Endothelial cell (in vitro differentiated cells): Measurements from ENCODE around the gene PRDX6. TPM values are rescaled to one million over a fixed set of nuclear protein-coding genes. Genes with fewer than 3 reads are reported as not detected.

Source experiments
- DNase-seq: peaks from one replicate; pipeline ENCODE4 v3.0.0; 2021; ENCODE audit warnings: low spot score
- H3K27ac Mint-ChIP-seq: one replicate; pipeline ENCODE4 v1.8.0; 2021; ENCODE audit warnings: mixed read lengths, inconsistent platforms; ENCODE audit not compliant: unreplicated experiment
- H3K27me3 Mint-ChIP-seq: one replicate; pipeline ENCODE4 v1.8.0; 2021; ENCODE audit warnings: mild to moderate bottlenecking, moderate library complexity, mixed read lengths, inconsistent platforms; ENCODE audit not compliant: unreplicated experiment
- H3K36me3 Mint-ChIP-seq: one replicate; pipeline ENCODE4 v1.8.0; 2021; ENCODE audit warnings: mild to moderate bottlenecking, low read depth, mixed read lengths, inconsistent platforms; ENCODE audit not compliant: unreplicated experiment
- H3K4me1 Mint-ChIP-seq: one replicate; pipeline ENCODE4 v1.8.0; 2021; ENCODE audit warnings: mild to moderate bottlenecking, mixed read lengths, inconsistent platforms; ENCODE audit not compliant: unreplicated experiment
- H3K4me3 Mint-ChIP-seq: one replicate; pipeline ENCODE4 v1.8.0; 2021; ENCODE audit warnings: mild to moderate bottlenecking, mixed read lengths, inconsistent platforms; ENCODE audit not compliant: unreplicated experiment
- H3K9me3 Mint-ChIP-seq: one replicate; pipeline ENCODE4 v1.8.0; 2021; ENCODE audit warnings: mixed read lengths, inconsistent platforms; ENCODE audit not compliant: unreplicated experiment
- CTCF ChIP-seq: fragments of 200-600 bp; sonication (generic); IDR thresholded peaks from one replicate; pipeline ENCODE4 v1.5.0; 2021; ENCODE audit warnings: antibody characterized with exemption; ENCODE audit not compliant: unreplicated experiment
- long read RNA-seq: library from polyadenylated mRNA; unstranded; transcript quantifications from one replicate; pipeline ENCODE4 v2.0.0, GENCODE V29; 2020; ENCODE audit not compliant: unreplicated experiment
- total RNA-seq: library from RNA; stranded (reverse); fragmentation: NEBNext Ultra II Directional; extraction: Animal tissue kit (Norgen Biotek cat#: 25700); gene quantifications from one replicate; pipeline ENCODE4 v1.2.1, GENCODE V29; 2021; ENCODE audit not compliant: unreplicated experiment

The PRDX6 gene
- 189 TPM for total RNA-seq
- long read RNA-seq, transcript PRDX6-201 (5 exons, 1,751 nt) = major isoform, 200 of 215 reads
- long read RNA-seq, partial matches to known transcripts = 1 of 215 reads
- long read RNA-seq, other reads (novel, unspliced or antisense) = 12 of 215 reads

- Mint-ChIP-seq H3K27me3 (peaks cover 2% of the 10 kb centered on the region), H3K9me3 (no peaks in the 10 kb centered on the region)
Observed at GRCh38 chr1:173477286-173478093, at the start of gene PRDX6. Gene PRDX6, plus strand, starts transcription at chr1:173477335. Its CDS starts 63 bp downstream, at chr1:173477398.

GRCh38 chr1:173429471-173430402 lies 47.4 kb upstream of the PRDX6 start:
- TF ChIP-seq CTCF = peak; percentile 29
- H3K9me3 Mint-ChIP-seq = no peaks in the 10 kb centered on the region
- H3K27ac Mint-ChIP-seq = peak overlapping the region; percentile 8
- no peak overlapping the region for H3K4me3 Mint-ChIP-seq
- H3K36me3 Mint-ChIP-seq = no peaks in the 10 kb centered on the region
- no peaks in the 10 kb centered on the region for H3K27me3 Mint-ChIP-seq
- DNase-seq = peak; percentile 56
- H3K4me1 Mint-ChIP-seq = peaks cover 11% of the 10 kb centered on the region

More at GRCh38 chr1:173477286-173478093, at the start of gene PRDX6:
- DNase-seq = peak; percentile 58
- Mint-ChIP-seq H3K27ac (peak within 1 kb of the TSS; percentile 53), H3K36me3 (peaks cover 17% of the 10 kb centered on the region), H3K4me1 (peaks cover 21% of the 10 kb centered on the region), H3K4me3 (peak within 1 kb of the TSS; percentile 90)
- no peak for TF ChIP-seq CTCF

- no peaks in the 10 kb centered on the region for H3K27me3 Mint-ChIP-seq
- H3K27ac Mint-ChIP-seq = no peak overlapping the region
- H3K36me3 Mint-ChIP-seq = no peaks in the 10 kb centered on the region
- no peaks in the 10 kb centered on the region for H3K9me3 Mint-ChIP-seq
- peaks cover 10% of the 10 kb centered on the region for H3K4me1 Mint-ChIP-seq
- no peak overlapping the region for H3K4me3 Mint-ChIP-seq
- no peak for DNase-seq
- TF ChIP-seq CTCF = no peak
Observed at GRCh38 chr1:173430677-173431303, 46.3 kb upstream of the PRDX6 start.

GRCh38 chr1:173431304-173432045 lies 45.7 kb upstream of the PRDX6 start:
- peak; percentile 88 for DNase-seq
- no peak overlapping the region for H3K4me3 Mint-ChIP-seq
- H3K27me3 Mint-ChIP-seq = no peaks in the 10 kb centered on the region
- H3K9me3 Mint-ChIP-seq = no peaks in the 10 kb centered on the region
- no peak overlapping the region for H3K27ac Mint-ChIP-seq
- peaks cover 6% of the 10 kb centered on the region for H3K4me1 Mint-ChIP-seq
- TF ChIP-seq CTCF = peak; percentile 81
- H3K36me3 Mint-ChIP-seq = no peaks in the 10 kb centered on the region
